HL-60 (cell line): ENCODE measurements around the gene COX6A2.

Source experiments
- CTCF ChIP-seq: IDR thresholded peaks from one replicate; pipeline ENCODE4 v1.5.1; 2011; ENCODE audit warnings: low read length, control low read depth, inconsistent platforms; ENCODE audit not compliant: insufficient read depth
- GABPA ChIP-seq: IDR thresholded peaks from 2 replicates; pipeline ENCODE4 v1.6.1; 2012; ENCODE audit warnings: low read depth
- POLR2AphosphoS5 ChIP-seq: IDR thresholded peaks from 2 replicates; pipeline ENCODE4 v1.6.1; 2012; ENCODE audit warnings: low read depth

GRCh38 chr16:31451681-31452351 is 23.7 kb upstream of the COX6A2 start:
- TF ChIP-seq CTCF = peak; percentile 15
- peak; percentile 43; the same call in 1 of the 2 replicates for TF ChIP-seq POLR2AphosphoS5
- no peak for TF ChIP-seq GABPA
